ENCODE data around the gene MS4A15. TPM values are rescaled to one million over a fixed set of nuclear protein-coding genes. Genes with fewer than 3 reads are reported as not detected.
"Not testable (repeated sequence)": the region's sequence is repeated elsewhere in the genome, so short reads cannot be mapped to it uniquely, and the experiment has no call there.

MS4A15 gene
- total RNA-seq, 1 donor from 2014 or later, result not detected

- DNase-seq (ENCODE audit: low spot score), result peak; percentile 57
Observed at GRCh38 chr11:60753309-60753708, 3.4 kb upstream of the MS4A15 start.

DNA sequence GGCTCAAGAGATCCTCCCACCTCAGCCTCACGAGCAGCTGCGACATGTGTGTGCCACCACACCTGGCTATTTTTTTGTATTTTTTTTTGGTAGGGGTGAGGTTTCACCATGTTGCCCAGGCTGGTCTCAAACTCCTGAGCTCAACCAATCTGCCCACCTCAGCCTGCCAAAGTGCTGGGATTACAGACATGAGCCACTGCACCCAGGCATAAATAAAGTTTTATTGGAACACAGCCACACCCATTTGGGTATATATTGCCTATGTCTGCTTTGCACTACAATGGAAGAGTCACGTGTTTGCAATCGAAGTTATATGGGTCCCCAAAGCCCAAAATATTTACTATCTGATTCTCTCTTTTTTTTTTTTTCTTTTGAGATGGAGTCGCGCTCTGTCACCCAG lies 1.8 kb upstream of the MS4A15 start:
- peak; percentile 12 for DNase-seq (ENCODE audit: low spot score)

- DNase-seq (ENCODE audit: low spot score), result peak; percentile 60
Observed at GRCh38 chr11:60757231-60757800, 649 bp downstream of the MS4A15 start.

GRCh38 chr11:60758671-60759070 lies 2.0 kb downstream of the MS4A15 start:
- not testable (repeated sequence) for DNase-seq (ENCODE audit: low spot score)

GRCh38 chr11:60759438-60760225 lies 3.0 kb downstream of the MS4A15 start:
- DNase-seq (ENCODE audit: low spot score), result peak; percentile 57

DNA sequence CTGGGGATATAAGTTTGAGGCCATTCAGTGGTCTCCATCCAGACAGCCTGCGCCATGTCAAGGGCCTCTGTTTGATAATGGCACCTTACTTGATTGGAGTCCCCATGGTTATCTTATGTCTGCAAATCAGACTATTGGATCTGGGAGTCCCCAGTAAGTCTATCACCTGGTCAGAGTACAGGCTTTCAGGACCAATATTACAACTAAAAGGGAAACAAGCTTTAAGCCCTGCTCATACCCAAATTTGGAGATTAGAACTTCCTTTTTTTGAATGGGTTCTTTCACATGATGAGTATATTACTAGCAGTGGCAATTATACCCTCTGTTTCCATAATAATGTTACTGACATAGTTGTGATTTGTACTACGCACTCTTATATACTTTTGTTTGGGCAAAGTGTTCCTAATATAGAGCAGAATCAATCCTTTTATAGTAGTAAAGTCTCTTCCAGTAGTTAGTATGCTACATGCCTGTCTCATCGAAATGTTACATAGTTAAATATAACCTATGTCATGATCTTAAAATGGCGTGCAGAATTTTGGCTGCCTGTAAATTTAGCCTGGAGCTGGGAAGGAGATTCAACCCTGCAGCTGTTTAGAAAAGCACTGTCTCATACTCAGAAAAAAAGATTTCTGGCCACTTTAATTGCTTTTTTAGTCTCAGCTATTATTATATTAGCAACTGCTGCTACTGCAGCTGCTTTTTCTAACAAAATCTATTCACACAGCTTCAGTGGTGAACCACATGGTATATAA lies 4.9 kb downstream of the MS4A15 start:
- no peak for DNase-seq (ENCODE audit: low spot score)

- no peak for DNase-seq (ENCODE audit: low spot score)
Observed at GRCh38 chr11:60762851-60763691, 6.4 kb downstream of the MS4A15 start.

- DNase-seq (ENCODE audit: low spot score), result peak; percentile 49
Observed at GRCh38 chr11:60763692-60764369, 7.2 kb downstream of the MS4A15 start.

DNA sequence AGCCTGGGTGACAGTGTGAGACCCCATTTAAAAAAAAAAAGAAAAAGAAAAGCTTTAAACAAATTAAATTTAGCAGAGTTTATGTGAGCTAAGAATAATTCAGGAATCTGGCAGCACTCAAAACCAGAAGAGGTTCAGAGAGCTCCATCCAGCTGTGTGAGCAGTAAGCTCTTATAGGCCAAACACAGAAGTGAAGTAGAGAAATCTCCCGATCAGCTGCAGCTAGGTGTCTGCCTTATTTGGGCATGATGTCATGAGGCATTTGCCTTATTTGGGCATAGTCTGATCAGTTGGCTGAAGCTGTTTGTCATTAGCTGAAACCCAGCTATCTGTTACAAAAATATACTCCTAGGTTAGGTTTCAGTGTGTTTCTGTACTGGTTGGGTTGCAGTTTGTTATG lies 8.2 kb downstream of the MS4A15 start:
- DNase-seq (ENCODE audit: low spot score), result no peak

DNA sequence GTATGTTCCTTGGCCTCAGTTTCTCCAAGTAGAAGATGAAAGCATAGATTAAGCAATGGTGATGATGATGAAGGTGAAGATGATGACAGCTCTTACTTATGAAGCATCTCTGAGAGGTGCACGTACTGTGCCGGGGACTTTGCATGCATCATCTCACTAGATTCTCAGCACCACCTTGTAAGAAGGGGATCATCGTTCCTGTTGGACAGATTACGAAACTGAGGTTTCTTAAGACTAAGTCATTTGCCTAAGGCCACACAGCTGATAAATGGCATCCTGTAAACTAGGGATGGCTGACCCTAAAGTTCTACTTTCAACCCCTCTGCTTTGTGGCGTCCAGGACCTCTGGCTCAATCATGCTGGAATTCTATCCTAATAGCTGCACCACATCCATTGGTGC lies 8.7 kb downstream of the MS4A15 start:
- DNase-seq (ENCODE audit: low spot score), result no peak

DNA sequence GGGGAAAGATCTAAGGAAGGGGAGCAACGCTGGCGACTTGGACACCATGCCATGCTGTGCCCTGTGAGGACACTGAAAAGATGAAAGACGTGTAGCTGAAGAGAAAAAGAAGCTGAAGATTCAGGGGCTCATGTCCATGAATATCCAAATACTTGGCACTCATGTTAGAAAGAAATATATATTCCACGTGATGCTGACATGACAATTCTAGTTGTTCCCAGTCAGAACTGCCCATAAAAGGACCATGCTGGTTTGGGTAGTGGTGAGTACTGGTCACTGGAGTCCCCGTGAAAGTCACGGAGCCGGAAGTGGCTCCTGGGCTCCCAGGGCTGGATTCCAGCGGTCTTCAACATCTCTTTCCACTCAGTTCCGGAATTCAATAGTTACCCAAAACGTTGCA lies 9.9 kb downstream of the MS4A15 start:
- no peak for DNase-seq (ENCODE audit: low spot score)

GRCh38 chr11:60767388-60767811 lies 10.7 kb downstream of the MS4A15 start:
- peak; percentile 87 for DNase-seq (ENCODE audit: low spot score)

DNA sequence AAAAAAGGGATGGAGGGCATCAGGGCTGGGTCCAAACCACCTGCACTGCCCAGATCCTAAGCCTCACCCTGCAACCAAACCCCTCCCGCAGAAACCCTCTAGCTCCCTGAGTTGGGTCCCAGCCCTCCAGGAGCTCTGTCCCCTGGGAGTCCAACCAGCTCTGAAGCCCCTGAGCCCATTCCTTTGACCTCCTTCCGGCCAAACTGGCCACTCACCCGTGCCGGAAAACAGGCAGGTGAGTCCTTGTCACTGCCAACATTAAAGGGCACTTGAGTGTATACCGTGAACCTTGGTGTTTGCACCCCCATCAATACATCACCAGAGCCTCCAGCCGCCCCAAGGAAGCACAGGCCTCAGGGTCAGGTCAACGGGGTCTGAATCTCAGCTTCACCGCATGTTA lies 11.5 kb downstream of the MS4A15 start:
- peak; percentile 76 for DNase-seq (ENCODE audit: low spot score)

- peak; percentile 67 for DNase-seq (ENCODE audit: low spot score)
Observed at GRCh38 chr11:60769273-60769672, 12.6 kb downstream of the MS4A15 start.

DNA sequence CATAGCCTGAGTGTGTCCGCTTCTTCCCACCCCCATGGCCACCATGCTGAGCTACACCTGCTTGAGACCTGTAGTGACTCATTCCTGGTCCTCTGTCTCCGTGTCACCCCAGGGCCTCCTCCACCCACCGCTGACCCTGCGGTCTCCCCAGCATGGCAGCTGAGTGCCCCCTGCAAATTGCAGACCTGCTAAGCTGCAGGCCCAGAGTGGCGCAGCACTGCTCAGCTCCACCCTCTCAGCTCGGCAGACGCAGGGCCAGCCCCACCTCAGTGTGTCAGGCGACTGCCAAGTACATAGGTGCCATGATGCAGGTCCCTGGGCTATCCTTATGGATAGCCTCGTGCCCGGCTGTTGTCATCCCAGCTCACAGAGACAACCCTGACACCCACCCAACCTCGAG lies 13.1 kb downstream of the MS4A15 start:
- peak; percentile 30 for DNase-seq (ENCODE audit: low spot score)

- no peak for DNase-seq (ENCODE audit: low spot score)
Observed at GRCh38 chr11:60771146-60771545, 14.5 kb downstream of the MS4A15 start.

DNA sequence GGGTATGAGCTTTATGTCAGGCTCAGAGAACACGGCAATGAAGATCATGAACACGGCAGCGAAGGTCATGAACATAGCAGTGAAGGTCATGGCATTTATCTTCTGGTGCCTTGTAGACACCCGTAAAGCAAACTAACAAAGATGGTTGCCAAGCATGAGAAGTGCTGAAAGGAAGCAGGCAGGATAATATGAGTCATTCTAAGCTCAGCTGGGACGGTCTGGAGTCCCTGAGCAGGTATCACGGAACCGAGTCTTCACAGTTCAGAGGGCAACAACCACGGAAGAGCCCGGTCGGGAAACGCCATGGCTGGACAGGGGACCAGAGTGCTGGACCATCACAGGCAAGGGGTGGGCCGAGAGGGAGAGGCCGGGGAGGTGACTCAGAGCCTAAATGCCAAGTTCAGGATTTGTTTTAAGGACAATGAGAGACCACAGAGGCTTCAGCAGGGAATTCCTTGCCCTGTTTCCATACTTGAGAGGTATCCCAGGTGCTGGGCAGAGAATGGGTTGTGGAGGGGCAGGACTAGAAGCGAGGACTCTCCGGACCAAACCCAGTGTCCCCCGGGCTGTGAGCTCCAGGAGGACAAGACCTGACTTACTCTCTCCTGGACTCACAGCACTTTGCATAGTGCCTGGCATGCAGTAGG lies 15.3 kb downstream of the MS4A15 start:
- DNase-seq (ENCODE audit: low spot score), result no peak

- DNase-seq (ENCODE audit: low spot score), result no peak
Observed at GRCh38 chr11:60772666-60773065, 16.0 kb downstream of the MS4A15 start.

DNA sequence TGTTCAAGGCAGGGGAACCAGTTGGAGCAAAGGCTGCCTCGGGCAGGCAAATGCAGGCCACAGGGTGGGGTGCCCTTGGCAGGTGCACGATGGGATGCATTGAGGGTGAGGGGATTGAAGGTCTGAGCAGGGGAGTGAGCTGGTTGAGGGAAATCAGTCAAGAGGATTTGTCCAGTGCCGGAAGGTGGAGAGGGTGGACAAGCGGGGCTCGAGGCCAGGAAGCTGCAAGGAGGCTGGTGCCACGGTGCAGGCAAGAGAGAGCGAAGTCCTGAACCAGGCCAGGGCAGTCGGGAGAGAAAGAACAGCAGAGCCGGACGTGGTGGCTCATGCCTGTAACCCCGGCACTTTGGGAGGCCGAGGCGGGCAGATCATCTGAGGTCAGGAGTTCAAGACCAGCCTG lies 18.1 kb downstream of the MS4A15 start:
- DNase-seq (ENCODE audit: low spot score), result no peak

GRCh38 chr11:60775420-60775961 lies 18.8 kb downstream of the MS4A15 start:
- DNase-seq (ENCODE audit: low spot score), result no peak
